MM.1S (cell line): ENCODE measurements around the gene TADA2A.

Experiments
- DNase-seq: peaks from one replicate; pipeline ENCODE4 v3.0.0-alpha.2; 2015
- H2AFZ ChIP-seq: fragments of 300-600 bp; sonication (generic); 2 replicates; pipeline ENCODE4 v1.6.0; 2016; ENCODE audit warnings: antibody characterized with exemption, low read length
- H3F3A ChIP-seq: fragments of 300-600 bp; sonication (generic); 2 replicates; pipeline ENCODE4 v1.6.1; 2016; ENCODE audit warnings: mild to moderate bottlenecking, antibody characterized with exemption, low read length, moderate library complexity, mixed read lengths; ENCODE audit not compliant: insufficient read depth
- H3K27ac ChIP-seq: fragments of 300-600 bp; sonication (generic); 2 replicates; pipeline ENCODE4 v1.5.1; 2016; ENCODE audit warnings: mild to moderate bottlenecking, low read length
- H3K27me3 ChIP-seq: fragments of 300-600 bp; sonication (generic); replicated peaks from 2 replicates; pipeline ENCODE4 v1.6.0; 2016; ENCODE audit warnings: low read length; ENCODE audit not compliant: insufficient read depth
- H3K36me3 ChIP-seq: fragments of 300-600 bp; sonication (generic); replicated peaks from 2 replicates; pipeline ENCODE4 v1.6.1; 2016; ENCODE audit warnings: mild to moderate bottlenecking, low read length, mixed read lengths; ENCODE audit not compliant: insufficient read depth
- H3K4me1 ChIP-seq: fragments of 300-600 bp; sonication (generic); 2 replicates; pipeline ENCODE4 v1.6.1; 2016; ENCODE audit warnings: low read length, mixed read lengths
- H3K4me2 ChIP-seq: fragments of 300-600 bp; sonication (generic); 2 replicates; pipeline ENCODE4 v1.6.0; 2016; ENCODE audit warnings: low read depth, low read length
- H3K4me3 ChIP-seq: fragments of 300-600 bp; sonication (generic); 2 replicates; pipeline ENCODE4 v1.5.1; 2016; ENCODE audit warnings: low read length, mixed read lengths
- H3K79me2 ChIP-seq: fragments of 300-600 bp; sonication (generic); 2 replicates; pipeline ENCODE4 v1.6.1; 2016; ENCODE audit warnings: mixed run types, low read length, mixed read lengths
- H3K9ac ChIP-seq: fragments of 300-600 bp; sonication (generic); 2 replicates; pipeline ENCODE4 v1.6.1; 2016; ENCODE audit warnings: low read length, mixed read lengths
- H3K9me2 ChIP-seq: fragments of 300-600 bp; sonication (generic); replicated peaks from 2 replicates; pipeline ENCODE4 v1.6.1; 2016; ENCODE audit warnings: mild to moderate bottlenecking, low read length, mixed read lengths; ENCODE audit not compliant: insufficient read depth
- H3K9me3 ChIP-seq: fragments of 300-600 bp; sonication (generic); replicated peaks from 2 replicates; pipeline ENCODE4 v1.6.1; 2016; ENCODE audit warnings: mild to moderate bottlenecking, low read length, mixed read lengths; ENCODE audit not compliant: insufficient read depth
- H4K20me1 ChIP-seq: fragments of 300-600 bp; sonication (generic); 2 replicates; pipeline ENCODE4 v1.6.1; 2016; ENCODE audit warnings: mild to moderate bottlenecking, low read length, moderate library complexity, mixed read lengths; ENCODE audit not compliant: insufficient read depth
- CTCF ChIP-seq: fragments of 300-600 bp; sonication (generic); IDR thresholded peaks from 2 replicates; pipeline ENCODE4 v1.5.1; 2016; ENCODE audit warnings: antibody characterized with exemption, low read length, mixed read lengths
- EZH2 ChIP-seq: fragments of 300-600 bp; sonication (generic); optimal IDR thresholded peaks from 2 replicates; pipeline ENCODE3; 2017; ENCODE audit warnings: low read depth, mild to moderate bottlenecking, antibody characterized with exemption, low read length, mixed read lengths
- EZH2phosphoT487 ChIP-seq: fragments of 300-600 bp; sonication (generic); IDR thresholded peaks from 2 replicates; pipeline ENCODE4 v1.6.1; 2018; ENCODE audit warnings: antibody characterized with exemption, low read length

The TADA2A gene

DNA sequence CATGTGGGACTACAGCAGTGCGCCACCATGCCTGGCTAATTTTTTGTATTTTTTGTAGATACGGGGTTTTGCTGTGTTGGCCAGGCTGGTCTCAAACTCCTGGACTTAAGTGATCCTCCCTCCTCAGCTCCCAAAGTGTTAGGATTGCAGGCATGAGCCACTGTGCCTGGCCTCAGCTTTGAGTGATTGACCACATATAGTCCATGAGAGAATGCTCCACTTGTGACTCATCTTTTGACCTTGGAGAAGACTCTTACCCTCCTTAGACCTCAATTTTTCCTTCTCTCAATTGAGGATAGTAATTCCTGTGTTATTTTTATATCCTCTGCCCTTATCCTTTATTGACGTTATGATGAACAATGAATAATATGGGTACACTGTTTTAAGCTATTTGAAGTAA is 52.1 kb downstream of the TADA2A start:
- H3K36me3 ChIP-seq = no peaks in the 10 kb centered on the region
- DNase-seq = no peak
- no peak overlapping the region for H2AFZ ChIP-seq
- TF ChIP-seq CTCF = no peak
- TF ChIP-seq EZH2phosphoT487 = no peak
- TF ChIP-seq EZH2 = no peak
- H3K4me3 ChIP-seq = no peak overlapping the region
- no peaks in the 10 kb centered on the region for H3K9me3 ChIP-seq
- H3K9ac ChIP-seq = no peak overlapping the region
- H3K4me1 ChIP-seq = no peaks in the 10 kb centered on the region
- H4K20me1 ChIP-seq = no peaks in the 10 kb centered on the region
- no peak overlapping the region for H3K4me2 ChIP-seq
- H3K27ac ChIP-seq = no peak overlapping the region
- no peaks in the 10 kb centered on the region for H3K79me2 ChIP-seq
- no peaks in the 10 kb centered on the region for H3F3A ChIP-seq
- no peaks in the 10 kb centered on the region for H3K9me2 ChIP-seq
- no peaks in the 10 kb centered on the region for H3K27me3 ChIP-seq

- no peak overlapping the region for H3K9ac ChIP-seq
- no peaks in the 10 kb centered on the region for H3K4me1 ChIP-seq
- H3K4me3 ChIP-seq = no peak overlapping the region
- no peak overlapping the region for H3K27ac ChIP-seq
- no peak overlapping the region for H2AFZ ChIP-seq
- no peaks in the 10 kb centered on the region for H3F3A ChIP-seq
- TF ChIP-seq CTCF = no peak
- TF ChIP-seq EZH2phosphoT487 = no peak
- no peak for TF ChIP-seq EZH2
- H3K4me2 ChIP-seq = no peak overlapping the region
- H3K27me3 ChIP-seq = no peaks in the 10 kb centered on the region
- H3K36me3 ChIP-seq = no peaks in the 10 kb centered on the region
- no peaks in the 10 kb centered on the region for H3K9me3 ChIP-seq
- no peaks in the 10 kb centered on the region for H3K79me2 ChIP-seq
- no peaks in the 10 kb centered on the region for H4K20me1 ChIP-seq
- no peak for DNase-seq
- no peaks in the 10 kb centered on the region for H3K9me2 ChIP-seq
Measured at GRCh38 chr17:37461668-37462067, 55.0 kb downstream of the TADA2A start.

DNA sequence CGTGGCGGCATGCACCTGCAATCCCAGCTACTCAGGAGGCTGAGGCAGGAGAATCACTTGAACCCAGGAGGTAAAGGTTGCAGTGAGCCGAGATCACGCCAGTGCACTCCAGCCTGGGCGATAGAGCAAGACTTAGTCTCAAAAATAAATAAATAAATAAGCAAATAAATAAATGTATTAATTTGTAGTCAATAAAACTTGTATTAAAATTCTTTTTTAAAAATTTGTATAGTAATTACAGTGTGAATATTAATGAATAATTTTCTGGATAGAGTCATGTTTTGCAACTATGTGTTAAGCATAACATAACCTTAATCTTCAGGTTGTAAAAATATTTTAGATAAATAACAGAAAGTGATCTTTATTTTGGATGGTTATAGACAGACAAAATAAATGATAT is 55.8 kb downstream of the TADA2A start:
- DNase-seq = no peak
- Histone ChIP-seq H3K9me3 (no peaks in the 10 kb centered on the region), H3K27ac (no peak overlapping the region), H3K36me3 (no peaks in the 10 kb centered on the region), H2AFZ (no peak overlapping the region), H3K4me3 (no peak overlapping the region), H3K9me2 (no peaks in the 10 kb centered on the region), H3F3A (no peaks in the 10 kb centered on the region), H3K4me2 (no peak overlapping the region), H3K79me2 (no peaks in the 10 kb centered on the region), H3K4me1 (no peaks in the 10 kb centered on the region), H3K27me3 (no peaks in the 10 kb centered on the region), H3K9ac (no peak overlapping the region), H4K20me1 (no peaks in the 10 kb centered on the region)
- TF ChIP-seq EZH2phosphoT487 = no peak
- TF ChIP-seq CTCF = no peak
- no peak for TF ChIP-seq EZH2

DNA sequence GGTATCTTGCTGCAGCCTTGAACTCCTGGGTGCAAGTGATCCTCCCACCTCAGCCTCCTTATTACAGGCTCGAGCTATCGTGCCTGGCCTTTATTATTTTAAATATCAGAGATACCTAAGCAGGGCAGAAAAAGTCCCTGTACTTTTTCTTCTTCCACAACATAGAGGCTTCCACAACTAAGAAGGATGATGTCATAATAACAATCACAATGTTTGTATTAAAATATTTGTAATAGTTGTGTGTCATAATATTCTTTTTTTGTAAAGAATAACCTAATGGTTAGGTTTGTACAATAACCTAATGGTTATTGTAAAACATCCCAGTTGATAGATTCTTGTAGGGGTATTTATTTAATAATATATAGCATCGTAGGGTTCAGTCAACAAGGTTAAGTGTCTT is 56.4 kb downstream of the TADA2A start:
- H2AFZ ChIP-seq = no peak overlapping the region
- no peak for DNase-seq
- H3K36me3 ChIP-seq = no peaks in the 10 kb centered on the region
- H3K27me3 ChIP-seq = no peaks in the 10 kb centered on the region
- no peak overlapping the region for H3K27ac ChIP-seq
- no peaks in the 10 kb centered on the region for H3F3A ChIP-seq
- no peak overlapping the region for H3K4me2 ChIP-seq
- no peaks in the 10 kb centered on the region for H3K79me2 ChIP-seq
- H3K9me2 ChIP-seq = no peaks in the 10 kb centered on the region
- no peak overlapping the region for H3K9ac ChIP-seq
- H3K9me3 ChIP-seq = no peaks in the 10 kb centered on the region
- no peak overlapping the region for H3K4me3 ChIP-seq
- H3K4me1 ChIP-seq = no peaks in the 10 kb centered on the region
- no peaks in the 10 kb centered on the region for H4K20me1 ChIP-seq
- no peak for TF ChIP-seq CTCF
- TF ChIP-seq EZH2 = no peak
- TF ChIP-seq EZH2phosphoT487 = no peak
